ENCODE measurements around the gene CTNNA3. TPM values are rescaled to one million over a fixed set of nuclear protein-coding genes. Genes with fewer than 3 reads are reported as not detected.

Gene CTNNA3
- total RNA-seq, 1 donor from 2014 or later: 159 TPM

DNA sequence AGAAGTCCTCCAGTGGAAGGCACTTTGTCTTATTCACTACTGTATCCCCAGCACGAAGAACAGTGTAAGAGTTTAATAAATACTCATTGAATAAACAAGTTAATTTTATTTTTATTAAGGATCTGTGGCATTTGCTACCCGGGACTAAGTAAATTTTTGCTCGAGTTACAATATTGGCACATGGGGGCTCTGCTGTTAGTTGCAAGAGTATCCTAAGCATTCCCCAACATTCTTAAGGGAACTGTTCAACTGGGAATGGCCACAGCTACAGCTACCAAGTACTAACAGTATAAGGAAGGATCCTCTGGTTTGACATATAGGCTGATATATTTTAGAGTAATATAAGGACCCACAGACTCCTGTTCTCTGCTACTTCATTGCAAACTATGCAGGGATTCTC lies 778.9 kb downstream of the CTNNA3 start:
- Histone ChIP-seq H3K27ac (replicated peaks) (no peak overlapping the region), H3K4me1 (no peaks in the 10 kb centered on the region), H3K4me3 (no peak overlapping the region), H3K36me3 (no peaks in the 10 kb centered on the region), H3K9me3 (replicated peaks) (no peaks in the 10 kb centered on the region), H3K27me3 (ENCODE audit: low read depth) (no peaks in the 10 kb centered on the region)
- TF ChIP-seq, protein P1, sequence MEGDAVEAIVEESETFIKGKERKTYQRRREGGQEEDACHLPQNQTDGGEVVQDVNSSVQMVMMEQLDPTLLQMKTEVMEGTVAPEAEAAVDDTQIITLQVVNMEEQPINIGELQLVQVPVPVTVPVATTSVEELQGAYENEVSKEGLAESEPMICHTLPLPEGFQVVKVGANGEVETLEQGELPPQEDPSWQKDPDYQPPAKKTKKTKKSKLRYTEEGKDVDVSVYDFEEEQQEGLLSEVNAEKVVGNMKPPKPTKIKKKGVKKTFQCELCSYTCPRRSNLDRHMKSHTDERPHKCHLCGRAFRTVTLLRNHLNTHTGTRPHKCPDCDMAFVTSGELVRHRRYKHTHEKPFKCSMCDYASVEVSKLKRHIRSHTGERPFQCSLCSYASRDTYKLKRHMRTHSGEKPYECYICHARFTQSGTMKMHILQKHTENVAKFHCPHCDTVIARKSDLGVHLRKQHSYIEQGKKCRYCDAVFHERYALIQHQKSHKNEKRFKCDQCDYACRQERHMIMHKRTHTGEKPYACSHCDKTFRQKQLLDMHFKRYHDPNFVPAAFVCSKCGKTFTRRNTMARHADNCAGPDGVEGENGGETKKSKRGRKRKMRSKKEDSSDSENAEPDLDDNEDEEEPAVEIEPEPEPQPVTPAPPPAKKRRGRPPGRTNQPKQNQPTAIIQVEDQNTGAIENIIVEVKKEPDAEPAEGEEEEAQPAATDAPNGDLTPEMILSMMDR (IDR thresholded peaks at IDR 0.05; ENCODE audit: borderline replicate concordance): no peak
- intact Hi-C loops (cut with micrococcal nuclease): no loop called here
- no peak for DNase-seq

DNA sequence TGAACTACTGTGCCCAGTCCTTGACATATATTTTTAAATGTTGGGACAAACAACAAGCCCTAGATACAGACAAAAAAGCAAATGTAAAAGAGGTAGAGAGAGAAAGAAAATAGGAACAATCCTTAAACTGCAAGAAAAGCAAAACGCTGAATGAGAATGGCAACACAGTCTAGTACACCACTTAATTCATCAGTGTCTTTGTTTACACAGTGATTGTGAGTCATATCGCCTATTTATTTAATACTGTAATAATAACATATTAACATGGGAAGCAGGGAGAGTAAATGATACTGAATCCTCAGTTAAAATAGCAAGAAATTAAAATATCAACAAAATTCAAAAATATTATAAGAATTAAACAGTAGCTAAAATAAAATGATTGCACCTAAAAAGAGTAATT lies 780.0 kb downstream of the CTNNA3 start:
- no peaks in the 10 kb centered on the region for H3K4me1 ChIP-seq
- TF ChIP-seq, protein P1 (IDR thresholded peaks at IDR 0.05; ENCODE audit: borderline replicate concordance): no peak
- H3K9me3 ChIP-seq (replicated peaks): no peaks in the 10 kb centered on the region
- DNase-seq: no peak
- intact Hi-C loops (cut with micrococcal nuclease): no loop called here
- H3K27ac ChIP-seq (replicated peaks): no peak overlapping the region
- H3K36me3 ChIP-seq: no peaks in the 10 kb centered on the region
- H3K27me3 ChIP-seq (ENCODE audit: low read depth): no peaks in the 10 kb centered on the region
- no peak overlapping the region for H3K4me3 ChIP-seq

DNA sequence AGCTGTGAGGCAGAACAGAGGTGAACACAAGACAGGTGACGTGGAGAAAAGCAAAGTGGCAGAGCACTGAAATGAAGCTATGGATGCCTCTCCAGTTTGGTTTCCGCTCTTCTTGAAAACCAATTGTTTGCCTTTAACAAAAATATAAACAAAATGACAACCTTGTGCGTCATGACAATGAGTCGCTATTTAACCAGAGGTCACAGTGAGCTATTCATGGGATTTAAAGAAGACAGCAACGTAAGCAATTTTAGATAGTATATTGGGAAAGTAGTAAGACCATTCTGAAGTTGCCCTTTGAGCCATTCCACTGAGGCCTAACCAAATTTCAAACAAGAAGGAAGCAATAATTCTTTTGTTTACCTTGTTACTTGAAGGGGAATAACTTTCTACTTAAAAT lies 785.3 kb downstream of the CTNNA3 start:
- no peak for DNase-seq
- Histone ChIP-seq H3K4me3 (no peak overlapping the region), H3K36me3 (no peaks in the 10 kb centered on the region), H3K27ac (replicated peaks) (no peak overlapping the region), H3K27me3 (ENCODE audit: low read depth) (no peaks in the 10 kb centered on the region), H3K9me3 (replicated peaks) (no peaks in the 10 kb centered on the region), H3K4me1 (no peaks in the 10 kb centered on the region)
- intact Hi-C loops (cut with micrococcal nuclease): no loop called here
- TF ChIP-seq, protein P1 (IDR thresholded peaks at IDR 0.05; ENCODE audit: borderline replicate concordance): no peak

DNA sequence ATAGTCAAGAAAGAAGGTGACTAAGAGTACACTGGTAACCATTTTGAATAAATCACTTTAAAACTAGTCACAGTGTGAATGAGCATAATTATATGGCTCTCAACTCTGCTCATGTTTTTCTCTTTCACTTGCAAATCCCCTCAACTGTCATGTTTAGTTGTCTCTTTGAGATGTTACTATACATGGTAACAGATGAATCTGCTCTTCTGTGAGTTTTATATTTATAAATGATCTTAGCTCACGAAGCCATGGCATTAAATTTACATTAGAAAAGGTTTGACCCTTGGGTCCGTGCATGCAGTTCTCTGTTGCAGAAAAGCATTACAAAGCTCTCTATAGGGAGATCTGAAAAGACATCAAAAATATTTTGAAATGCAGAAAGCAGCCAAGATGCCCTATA lies 803.1 kb downstream of the CTNNA3 start:
- no peaks in the 10 kb centered on the region for H3K36me3 ChIP-seq
- no peak overlapping the region for H3K4me3 ChIP-seq
- no peak overlapping the region for H3K27ac ChIP-seq (replicated peaks)
- TF ChIP-seq, protein P1 (IDR thresholded peaks at IDR 0.05; ENCODE audit: borderline replicate concordance): no peak
- no peaks in the 10 kb centered on the region for H3K27me3 ChIP-seq (ENCODE audit: low read depth)
- peaks cover 3% of the 10 kb centered on the region for H3K9me3 ChIP-seq (replicated peaks)
- H3K4me1 ChIP-seq: no peaks in the 10 kb centered on the region
- intact Hi-C loops (cut with micrococcal nuclease): no loop called here
- DNase-seq: no peak

DNA sequence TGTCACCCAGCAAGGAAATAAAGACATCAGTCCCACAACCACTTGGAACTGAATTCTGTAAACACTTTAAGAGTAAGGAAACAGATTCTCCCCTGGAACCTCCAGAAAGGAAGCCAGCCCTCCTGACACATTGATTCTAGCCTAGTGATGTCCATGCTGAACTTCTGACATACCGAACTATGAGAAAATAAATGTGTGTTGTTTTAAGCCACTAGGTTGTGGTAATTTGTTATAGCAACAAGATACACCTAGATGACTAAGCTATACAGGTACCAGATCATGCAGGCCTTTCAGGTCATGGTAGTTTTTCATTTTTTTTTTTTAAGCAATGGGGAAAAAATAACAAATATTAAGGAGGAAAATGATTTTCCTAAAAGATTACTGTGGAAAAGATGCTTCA lies 807.8 kb downstream of the CTNNA3 start:
- H3K27me3 ChIP-seq (ENCODE audit: low read depth): no peaks in the 10 kb centered on the region
- intact Hi-C loops (cut with micrococcal nuclease): no loop called here
- TF ChIP-seq, protein P1 (IDR thresholded peaks at IDR 0.05; ENCODE audit: borderline replicate concordance): no peak
- H3K4me1 ChIP-seq: peaks cover 1% of the 10 kb centered on the region
- no peak overlapping the region for H3K27ac ChIP-seq (replicated peaks)
- no peaks in the 10 kb centered on the region for H3K36me3 ChIP-seq
- H3K4me3 ChIP-seq: no peak overlapping the region
- DNase-seq: no peak
- no peaks in the 10 kb centered on the region for H3K9me3 ChIP-seq (replicated peaks)

- Histone ChIP-seq H3K36me3 (no peaks in the 10 kb centered on the region), H3K4me3 (no peak overlapping the region), H3K27me3 (ENCODE audit: low read depth) (no peaks in the 10 kb centered on the region), H3K27ac (replicated peaks) (no peak overlapping the region), H3K9me3 (replicated peaks) (no peaks in the 10 kb centered on the region), H3K4me1 (peaks cover 14% of the 10 kb centered on the region)
- TF ChIP-seq, protein P1 (IDR thresholded peaks at IDR 0.05; ENCODE audit: borderline replicate concordance): no peak
- intact Hi-C loops (cut with micrococcal nuclease): no loop called here
- DNase-seq: no peak
Measured at GRCh38 chr10:66886848-66887247, 809.1 kb downstream of the CTNNA3 start.
